Colonic mucosa (tissue), 4 donors: ENCODE measurements around the gene FAM89B. TPM values are rescaled to one million over a fixed set of nuclear protein-coding genes. Genes with fewer than 3 reads are reported as not detected.

Source experiments
- DNase-seq: peaks from one replicate; pipeline ENCODE4 v3.0.0-alpha.2; 2020
- H3K27ac ChIP-seq: fragments of 200-600 bp; one replicate; pipeline ENCODE4 v1.8.0; 2021
- H3K27me3 ChIP-seq: fragments of 200-600 bp; one replicate; pipeline ENCODE4 v1.8.0; 2021
- H3K36me3 ChIP-seq: fragments of 200-600 bp; one replicate; pipeline ENCODE4 v1.8.0; 2021
- H3K4me1 ChIP-seq: fragments of 200-600 bp; one replicate; pipeline ENCODE4 v1.8.0; 2021; ENCODE audit warnings: mild to moderate bottlenecking
- H3K4me3 ChIP-seq: fragments of 200-600 bp; one replicate; pipeline ENCODE4 v1.8.0; 2021
- H3K9ac ChIP-seq, 2 donors: one replicate each; pipeline ENCODE4 v1.7.0; 2013; ENCODE audit warnings: control low read depth in 2 of 2, low read depth in 2 of 2, low read length in 2 of 2
- H3K9me3 ChIP-seq: fragments of 200-600 bp; one replicate; pipeline ENCODE4 v1.8.0; 2021
- CTCF ChIP-seq: fragments of 200-600 bp; IDR thresholded peaks from one replicate; pipeline ENCODE4 v1.8.0; 2022; ENCODE audit warnings: antibody characterized with exemption, mild to moderate bottlenecking
- intact Hi-C: fragments of 100-400 bp; cut with DNase I; formaldehyde crosslinking; loops from one replicate; pipeline ENCODE4 v1.14.1; 2022
- total RNA-seq, 2 donors: library from RNA; stranded (reverse); fragmentation: NEBNext Ultra II Directional in 1 of 2; extraction: Animal tissue kit (Norgen Biotek cat#: 25700) in 1 of 2; gene quantifications; one replicate each; pipeline ENCODE4 v1.2.1, GENCODE V29; 2021
- donor health status: healthy.
- donor health status: DM: no; HTN: no; CAD: no.
- donor health status: DM: no; HTN: no; CAD: no.

FAM89B gene
- total RNA-seq, 2 donors from 2014 or later = 27.4 to 32.2 TPM

- Histone ChIP-seq H3K36me3 (peaks cover 14% of the 10 kb centered on the region), H3K4me1 (peaks cover 29% of the 10 kb centered on the region), H3K27me3 (no peaks in the 10 kb centered on the region), H3K27ac (peak overlapping the region; percentile 83), H3K4me3 (peak overlapping the region; percentile 96), H3K9me3 (no peaks in the 10 kb centered on the region), H3K9ac (peak overlapping the region; percentile 84 to 96)
- TF ChIP-seq CTCF = no peak
- intact Hi-C loops = no loop called here
- peak; percentile 62 for DNase-seq
Measured at GRCh38 chr11:65615950-65616574, 43.7 kb downstream of the FAM89B start.

GRCh38 chr11:65616575-65617001, 44.2 kb downstream of the FAM89B start:
- no peak overlapping the region for H3K27ac ChIP-seq
- no peak for DNase-seq

GRCh38 chr11:65617136-65617850, 45.0 kb downstream of the FAM89B start:
- peaks cover 14% of the 10 kb centered on the region for H3K36me3 ChIP-seq
- TF ChIP-seq CTCF = no peak
- H3K27ac ChIP-seq = no peak overlapping the region
- H3K9ac ChIP-seq = peak overlapping the region in 1 of 2 donors; percentile 84
- no peak overlapping the region for H3K4me3 ChIP-seq
- H3K27me3 ChIP-seq = no peaks in the 10 kb centered on the region
- no peaks in the 10 kb centered on the region for H3K9me3 ChIP-seq
- intact Hi-C loops = no loop called here
- no peak for DNase-seq
- H3K4me1 ChIP-seq = peaks cover 23% of the 10 kb centered on the region

More at GRCh38 chr11:65616575-65617001, 44.2 kb downstream of the FAM89B start:
- peaks cover 14% of the 10 kb centered on the region for H3K36me3 ChIP-seq
- TF ChIP-seq CTCF = no peak
- peak overlapping the region; percentile 96 for H3K4me3 ChIP-seq
- intact Hi-C loops = no loop called here
- H3K4me1 ChIP-seq = peaks cover 29% of the 10 kb centered on the region
- H3K9ac ChIP-seq = peak overlapping the region; percentile 84 to 96
- H3K27me3 ChIP-seq = no peaks in the 10 kb centered on the region
- H3K9me3 ChIP-seq = no peaks in the 10 kb centered on the region

GRCh38 chr11:65617990-65618751, 45.8 kb downstream of the FAM89B start:
- TF ChIP-seq CTCF = no peak
- Histone ChIP-seq H3K27me3 (no peaks in the 10 kb centered on the region), H3K4me3 (no peak overlapping the region), H3K27ac (no peak overlapping the region), H3K9me3 (no peaks in the 10 kb centered on the region), H3K36me3 (peaks cover 14% of the 10 kb centered on the region), H3K9ac (no peak overlapping the region), H3K4me1 (peaks cover 14% of the 10 kb centered on the region)
- no peak for DNase-seq
- intact Hi-C loops = no loop called here

- Histone ChIP-seq H3K27me3 (no peaks in the 10 kb centered on the region), H3K4me1 (peaks cover 12% of the 10 kb centered on the region), H3K27ac (no peak overlapping the region), H3K9ac (no peak overlapping the region), H3K36me3 (peaks cover 14% of the 10 kb centered on the region), H3K9me3 (no peaks in the 10 kb centered on the region), H3K4me3 (no peak overlapping the region)
- DNase-seq = no peak
- no peak for TF ChIP-seq CTCF
- intact Hi-C loops = no loop called here
Measured at GRCh38 chr11:65618763-65619162, 46.4 kb downstream of the FAM89B start.
